Natural killer cell (primary cell): ENCODE results near the gene MRPL33. TPM values are rescaled to one million over a fixed set of nuclear protein-coding genes. Genes with fewer than 3 reads are reported as not detected.

Experiments
- ATAC-seq, 3 donors: fragments of 150-1000 bp in 2 of 3; fragments of 200-7000 bp in 1 of 3; cut with Tn5 transposase; 1 replicate in 1 of 3; 2 replicates in 2 of 3; pipeline ENCODE4 v1.10.0; 2021; ENCODE audit warnings: mild to moderate bottlenecking in 2 of 3, moderate library complexity in 2 of 3
- DNase-seq, 2 donors: peaks; one replicate each; pipeline versions ENCODE4 v3.0.0 to v3.0.0-alpha.2; 2013 to 2021; ENCODE audit warnings: mixed read lengths in 1 of 2
- H3K27ac ChIP-seq: one replicate; pipeline ENCODE4 v1.5.1; 2013; ENCODE audit warnings: mild to moderate bottlenecking, low read length
- H3K27me3 ChIP-seq: one replicate; pipeline ENCODE4 v1.6.1; 2013; ENCODE audit warnings: low read length; ENCODE audit not compliant: control insufficient read depth, insufficient read depth
- H3K36me3 ChIP-seq: one replicate; pipeline ENCODE4 v1.6.1; 2013; ENCODE audit warnings: low read length; ENCODE audit not compliant: control insufficient read depth, insufficient read depth
- H3K4me1 ChIP-seq: one replicate; pipeline ENCODE4 v1.6.1; 2013; ENCODE audit warnings: low read length; ENCODE audit not compliant: control insufficient read depth, insufficient read depth
- H3K4me3 ChIP-seq: one replicate; pipeline ENCODE4 v1.5.1; 2013; ENCODE audit warnings: low read length
- H3K9me3 ChIP-seq: one replicate; pipeline ENCODE4 v1.6.1; 2013; ENCODE audit warnings: low read length; ENCODE audit not compliant: control insufficient read depth, insufficient read depth
- H3K27ac Mint-ChIP-seq, 2 donors: one replicate each; pipeline ENCODE4 v1.8.0; 2022; ENCODE audit warnings: mild to moderate bottlenecking in 2 of 2, mixed read lengths in 2 of 2, moderate library complexity in 1 of 2
- H3K27me3 Mint-ChIP-seq, 2 donors: one replicate each; pipeline ENCODE4 v1.8.0; 2022; ENCODE audit warnings: low read depth in 2 of 2, mixed read lengths in 2 of 2
- H3K36me3 Mint-ChIP-seq: one replicate; pipeline ENCODE4 v1.8.0; 2022; ENCODE audit warnings: mixed read lengths
- H3K4me1 Mint-ChIP-seq, 2 donors: one replicate each; pipeline ENCODE4 v1.8.0; 2022; ENCODE audit warnings: mixed read lengths in 2 of 2
- H3K4me3 Mint-ChIP-seq: one replicate; pipeline ENCODE4 v1.8.0; 2022; ENCODE audit warnings: mild to moderate bottlenecking, moderate library complexity, mixed read lengths
- H3K9me3 Mint-ChIP-seq, 2 donors: one replicate each; pipeline ENCODE4 v1.8.0; 2022; ENCODE audit warnings: mixed read lengths in 2 of 2
- WGBS: methylation state at CpG from one replicate; pipeline ENCODE4 v1.1.7; 2013; ENCODE audit warnings: missing lambda C conversion rate; ENCODE audit not compliant: insufficient coverage; 5-methylcytosine and 5-hydroxymethylcytosine counted together
- intact Hi-C: fragments of 100-400 bp; cut with micrococcal nuclease; formaldehyde crosslinking; loops from one replicate; pipeline ENCODE4 v1.14.2; 2022
- total RNA-seq, 4 donors: library from RNA; stranded (reverse); fragments of 120-200 nt in 1 of 4; gene quantifications; one replicate each; pipeline versions ENCODE4 v1.2.3 to v1.2.4, GENCODE V29; 2013 to 2022
- TF ChIP-seq, protein P1 (sequence below): fragments of 200-600 bp; IDR thresholded peaks from one replicate; pipeline ENCODE4 v1.8.0; 2022; ENCODE audit warnings: antibody characterized with exemption

MRPL33 gene
- total RNA-seq, 3 donors from 2014 or later (not counting 1 experiment from before 2014, with no cell fraction given): 21.5 to 28.5 (median 27.3) TPM

DNA sequence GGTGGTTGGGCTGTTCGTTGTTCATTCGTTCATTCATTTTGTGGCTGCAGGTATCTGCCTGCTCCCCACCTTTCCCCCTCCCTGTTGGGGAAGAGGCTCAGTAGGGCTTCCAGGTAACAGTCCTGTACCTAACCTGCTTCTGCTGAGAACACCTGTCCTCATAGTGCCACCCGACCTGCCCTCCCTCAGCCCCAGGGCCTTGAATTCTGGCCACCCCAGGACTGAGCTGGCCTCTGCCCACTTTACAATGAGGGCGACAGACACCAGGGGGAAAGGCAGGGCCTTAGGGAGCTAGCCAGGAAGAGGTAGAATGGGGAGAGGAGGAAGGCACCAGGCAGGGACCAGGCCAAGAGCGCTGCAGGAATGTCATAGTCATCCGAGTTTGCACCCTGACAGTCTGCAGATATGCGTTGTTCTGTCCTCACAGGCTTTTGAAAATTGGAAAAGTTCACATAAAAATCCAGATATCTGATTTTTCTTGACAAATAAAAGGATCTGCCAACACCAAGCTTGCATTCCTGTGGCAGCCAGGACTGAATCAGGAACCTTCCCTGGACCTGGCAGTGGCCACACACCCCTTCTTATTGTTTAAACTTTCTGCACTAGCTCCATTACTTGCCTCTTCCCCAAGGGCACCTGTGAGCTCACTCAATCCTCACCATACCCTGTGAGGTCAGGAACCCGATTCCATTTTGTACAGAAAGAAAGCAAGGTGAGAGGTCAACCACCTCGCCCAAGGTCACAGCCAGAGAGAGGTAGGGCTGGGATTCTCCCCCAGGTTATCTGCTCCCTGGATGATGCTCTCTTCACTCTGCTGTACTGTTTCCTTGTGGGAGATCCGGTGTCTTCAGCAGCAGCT is 35.3 kb upstream of the MRPL33 start:
- ATAC-seq (no peak), DNase-seq (no peak)
- Mint-ChIP-seq H3K9me3 (no peaks in the 10 kb centered on the region), H3K4me1 (peaks cover 5 to 8% of the 10 kb centered on the region in 2 donors), H3K27me3 (peaks cover 0 to 7% of the 10 kb centered on the region in 2 donors), H3K4me3 (peak overlapping the region; percentile 52), H3K27ac (no peak overlapping the region), H3K36me3 (no peaks in the 10 kb centered on the region)
- H3K27me3 ChIP-seq: no peaks in the 10 kb centered on the region
- peak overlapping the region; percentile 11 for H3K4me3 ChIP-seq
- no peaks in the 10 kb centered on the region for H3K9me3 ChIP-seq
- H3K27ac ChIP-seq: no peak overlapping the region
- peaks cover 12% of the 10 kb centered on the region for H3K4me1 ChIP-seq
- 92% methylated on average over 10 of the region's 10 CpGs for WGBS
- no peaks in the 10 kb centered on the region for H3K36me3 ChIP-seq
- TF ChIP-seq, protein P1, sequence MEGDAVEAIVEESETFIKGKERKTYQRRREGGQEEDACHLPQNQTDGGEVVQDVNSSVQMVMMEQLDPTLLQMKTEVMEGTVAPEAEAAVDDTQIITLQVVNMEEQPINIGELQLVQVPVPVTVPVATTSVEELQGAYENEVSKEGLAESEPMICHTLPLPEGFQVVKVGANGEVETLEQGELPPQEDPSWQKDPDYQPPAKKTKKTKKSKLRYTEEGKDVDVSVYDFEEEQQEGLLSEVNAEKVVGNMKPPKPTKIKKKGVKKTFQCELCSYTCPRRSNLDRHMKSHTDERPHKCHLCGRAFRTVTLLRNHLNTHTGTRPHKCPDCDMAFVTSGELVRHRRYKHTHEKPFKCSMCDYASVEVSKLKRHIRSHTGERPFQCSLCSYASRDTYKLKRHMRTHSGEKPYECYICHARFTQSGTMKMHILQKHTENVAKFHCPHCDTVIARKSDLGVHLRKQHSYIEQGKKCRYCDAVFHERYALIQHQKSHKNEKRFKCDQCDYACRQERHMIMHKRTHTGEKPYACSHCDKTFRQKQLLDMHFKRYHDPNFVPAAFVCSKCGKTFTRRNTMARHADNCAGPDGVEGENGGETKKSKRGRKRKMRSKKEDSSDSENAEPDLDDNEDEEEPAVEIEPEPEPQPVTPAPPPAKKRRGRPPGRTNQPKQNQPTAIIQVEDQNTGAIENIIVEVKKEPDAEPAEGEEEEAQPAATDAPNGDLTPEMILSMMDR: no peak
- intact Hi-C loops: no loop called here

DNA sequence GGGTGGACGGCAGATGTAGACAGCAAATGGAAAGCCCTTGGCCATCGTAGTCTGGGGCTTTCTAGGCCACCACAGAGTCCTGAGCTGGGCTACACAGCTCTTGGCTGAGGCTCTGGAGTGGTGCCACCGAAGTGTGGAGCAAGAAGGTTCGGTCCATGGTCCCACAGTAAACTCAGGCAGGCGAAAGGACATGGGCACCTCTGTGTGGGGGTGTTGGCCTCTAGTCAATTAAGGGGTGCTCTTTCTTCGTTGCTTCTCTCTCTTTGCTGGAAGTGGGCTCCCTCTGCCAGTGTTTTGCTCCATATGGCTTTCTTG is 34.7 kb upstream of the MRPL33 start:
- Mint-ChIP-seq H3K4me1 (peaks cover 5 to 8% of the 10 kb centered on the region in 2 donors), H3K4me3 (peak overlapping the region; percentile 49)

DNA sequence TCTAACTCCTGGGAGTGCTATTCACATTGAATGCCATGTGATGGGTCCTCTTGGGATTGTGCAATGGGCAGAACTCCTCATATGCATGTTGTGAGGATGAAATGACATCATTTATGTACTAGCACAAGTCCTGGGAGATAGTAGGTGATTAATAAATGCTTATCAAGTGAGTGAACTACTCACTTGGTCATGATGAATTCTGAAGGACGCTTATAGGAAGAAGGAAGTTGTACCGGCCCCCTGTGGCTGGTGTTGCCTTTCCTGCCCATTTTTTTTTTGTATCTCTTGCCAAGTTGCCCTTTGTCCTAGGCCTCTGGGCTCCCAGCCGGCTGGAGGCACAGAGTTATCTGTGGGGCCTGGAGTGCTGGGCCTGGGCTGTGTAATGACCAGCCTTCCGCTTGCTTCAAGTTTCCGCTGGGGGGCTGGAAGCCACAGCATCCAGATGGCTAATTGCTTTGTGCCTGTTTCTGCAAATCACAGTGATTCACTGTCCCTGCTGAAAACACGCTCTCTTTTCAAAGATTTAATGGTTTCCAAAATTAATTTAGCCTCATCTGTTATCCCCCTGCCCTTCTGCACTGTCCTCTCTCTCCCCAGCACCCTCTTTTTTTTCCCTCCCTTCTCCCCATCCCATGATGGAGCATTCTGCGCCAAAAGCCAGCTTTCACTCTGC is 33.7 kb upstream of the MRPL33 start:
- intact Hi-C loops: no loop called here
- no peaks in the 10 kb centered on the region for H3K27me3 ChIP-seq
- ATAC-seq: no peak
- no peak overlapping the region for H3K4me3 ChIP-seq
- H3K36me3 ChIP-seq: no peaks in the 10 kb centered on the region
- H3K4me1 ChIP-seq: peaks cover 12% of the 10 kb centered on the region
- DNase-seq: no peak
- TF ChIP-seq, protein P1: no peak
- H3K4me1 Mint-ChIP-seq: peaks cover 5 to 8% of the 10 kb centered on the region in 2 donors
- H3K27ac ChIP-seq: no peak overlapping the region
- WGBS: 68% methylated on average over 7 of the region's 7 CpGs
- peaks cover 0 to 7% of the 10 kb centered on the region in 2 donors for H3K27me3 Mint-ChIP-seq
- no peaks in the 10 kb centered on the region for H3K36me3 Mint-ChIP-seq
- H3K9me3 ChIP-seq: no peaks in the 10 kb centered on the region
- no peak overlapping the region for H3K4me3 Mint-ChIP-seq
- no peak overlapping the region for H3K27ac Mint-ChIP-seq
- H3K9me3 Mint-ChIP-seq: no peaks in the 10 kb centered on the region

More for the DNA sequence above, 34.7 kb upstream of the MRPL33 start:
- Mint-ChIP-seq H3K27ac (no peak overlapping the region), H3K27me3 (peaks cover 0 to 7% of the 10 kb centered on the region in 2 donors), H3K36me3 (no peaks in the 10 kb centered on the region), H3K9me3 (no peaks in the 10 kb centered on the region)
- ATAC-seq (no peak), DNase-seq (no peak)
- peaks cover 12% of the 10 kb centered on the region for H3K4me1 ChIP-seq
- TF ChIP-seq, protein P1: no peak
- no peaks in the 10 kb centered on the region for H3K27me3 ChIP-seq
- WGBS: 96% methylated on average over 6 of the region's 6 CpGs
- no peaks in the 10 kb centered on the region for H3K36me3 ChIP-seq
- H3K9me3 ChIP-seq: no peaks in the 10 kb centered on the region
- intact Hi-C loops: no loop called here
- no peak overlapping the region for H3K4me3 ChIP-seq
- H3K27ac ChIP-seq: no peak overlapping the region
